B cell (primary cell): ENCODE results near the gene PCK2. TPM values are rescaled to one million over a fixed set of nuclear protein-coding genes. Genes with fewer than 3 reads are reported as not detected.
A peak's percentile ranks its signal among the peaks of the same experiment; 100 is the strongest.

Experiments used
- ATAC-seq: fragments of 200-7000 bp; cut with Tn5 transposase; one replicate; pipeline ENCODE4 v1.10.0; 2021; ENCODE audit warnings: low read depth, mild to moderate bottlenecking, moderate number of reproducible peaks, moderate library complexity
- CTCF ChIA-PET: fragments of 350-600 bp; sonication (Branson Sonifier 250); formaldehyde crosslinking; loops from one replicate; lab custom pipeline; 2021; ENCODE audit warnings: antibody characterized with exemption, inconsistent platforms; lab: Charles Lee
- POLR2A ChIA-PET: fragments of 350-600 bp; sonication (Branson Sonifier 250); formaldehyde crosslinking; loops from one replicate; lab custom pipeline; 2021; ENCODE audit warnings: antibody characterized with exemption; lab: Charles Lee
- DNase-seq: peaks from one replicate; pipeline ENCODE4 v3.0.0; 2013
- H2AFZ ChIP-seq: 2 replicates; pipeline ENCODE4 v1.6.1; 2012; ENCODE audit warnings: mild to moderate bottlenecking, low read depth, low read length; ENCODE audit not compliant: insufficient read depth, poor library complexity, severe bottlenecking
- H3K27ac ChIP-seq, 2 donors: 1 replicate in 1 of 2; 2 replicates in 1 of 2; pipeline ENCODE4 v1.5.1; 2012 to 2013; ENCODE audit warnings: low read length in 2 of 2, mild to moderate bottlenecking in 2 of 2, moderate library complexity in 1 of 2
- H3K27me3 ChIP-seq, 4 experiments: fragments of 200-600 bp in 1 of 4; sonication (generic) in 1 of 4; replicated peaks in 1 of 4; 1 replicate in 2 of 4; 2 replicates in 2 of 4; pipeline versions ENCODE4 v1.6.1 to v1.7.0; 2013 to 2016; ENCODE audit warnings: low read length in 3 of 4, mild to moderate bottlenecking in 2 of 4, mixed read lengths in 1 of 4, moderate library complexity in 1 of 4; ENCODE audit not compliant: insufficient read depth in 4 of 4, control insufficient read depth in 3 of 4; ENCODE audit errors: control extremely low read depth in 1 of 4
- H3K36me3 ChIP-seq, 2 experiments: replicated peaks in 1 of 2; 1 replicate in 1 of 2; 2 replicates in 1 of 2; pipeline versions ENCODE4 v1.6.1 to v1.7.1; 2013; ENCODE audit warnings: low read length in 1 of 2; ENCODE audit not compliant: insufficient read depth in 2 of 2, control insufficient read depth in 1 of 2; ENCODE audit errors: control extremely low read depth in 1 of 2, extremely low read depth in 1 of 2
- H3K4me1 ChIP-seq, 2 donors: fragments of 200-600 bp in 1 of 2; sonication (generic) in 1 of 2; 1 replicate in 1 of 2; 2 replicates in 1 of 2; pipeline versions ENCODE4 v1.5.1 to v1.6.1; 2013 to 2017; ENCODE audit warnings: low read length in 2 of 2; ENCODE audit not compliant: control insufficient read depth in 2 of 2, insufficient read depth in 2 of 2
- H3K4me2 ChIP-seq: replicated peaks from 2 replicates; pipeline ENCODE3; 2012; ENCODE audit warnings: mild to moderate bottlenecking, low read depth, low read length; ENCODE audit not compliant: poor library complexity, severe bottlenecking
- H3K4me3 ChIP-seq, 5 experiments: fragments of 200-600 bp in 1 of 5; sonication (generic) in 1 of 5; 1 replicate in 3 of 5; 2 replicates in 2 of 5; pipeline versions ENCODE4 v1.5.1 to v1.7.0; 2011 to 2016; ENCODE audit warnings: low read length in 4 of 5, mild to moderate bottlenecking in 4 of 5, low read depth in 2 of 5, control low read depth in 1 of 5, moderate library complexity in 1 of 5; ENCODE audit not compliant: insufficient read depth in 1 of 5; ENCODE audit errors: control extremely low read depth in 1 of 5, extremely low read depth in 1 of 5
- H3K79me2 ChIP-seq: fragments of 200-600 bp; sonication (generic); one replicate; pipeline ENCODE4 v1.6.0; 2016; ENCODE audit warnings: low read length; ENCODE audit not compliant: control insufficient read depth, insufficient read depth
- H3K9ac ChIP-seq: fragments of 200-600 bp; sonication (generic); 2 replicates; pipeline ENCODE4 v1.6.1; 2017; ENCODE audit warnings: mild to moderate bottlenecking, low read length, moderate library complexity
- H3K9me3 ChIP-seq, 3 donors: one replicate each; pipeline versions ENCODE4 v1.6.1 to v1.7.1; 2013; ENCODE audit warnings: low read length in 2 of 3; ENCODE audit not compliant: control insufficient read depth in 2 of 3, insufficient read depth in 1 of 3; ENCODE audit errors: control extremely low read depth in 1 of 3
- H4K20me1 ChIP-seq: 2 replicates; pipeline ENCODE4 v1.6.0; 2012; ENCODE audit warnings: mild to moderate bottlenecking, low read length; ENCODE audit not compliant: insufficient read depth, control insufficient read depth, poor library complexity, severe bottlenecking
- H3K27ac Mint-ChIP-seq: one replicate; pipeline ENCODE4 v1.8.0; 2021; ENCODE audit warnings: mixed read lengths
- H3K27me3 Mint-ChIP-seq: one replicate; pipeline ENCODE4 v1.8.0; 2021; ENCODE audit warnings: mixed read lengths
- H3K4me1 Mint-ChIP-seq: one replicate; pipeline ENCODE4 v1.8.0; 2021; ENCODE audit warnings: mixed read lengths
- H3K4me3 Mint-ChIP-seq: one replicate; pipeline ENCODE4 v1.8.0; 2021; ENCODE audit warnings: mixed read lengths
- H3K9me3 Mint-ChIP-seq: one replicate; pipeline ENCODE4 v1.8.0; 2022; ENCODE audit warnings: mixed read lengths; ENCODE audit not compliant: insufficient read depth
- CTCF ChIP-seq: fragments of 200-600 bp; IDR thresholded peaks from one replicate; pipeline ENCODE4 v1.8.0; 2022; ENCODE audit warnings: antibody characterized with exemption, mild to moderate bottlenecking
- EZH2 ChIP-seq: IDR thresholded peaks from 2 replicates; pipeline ENCODE4 v1.6.1; 2012; ENCODE audit warnings: borderline replicate concordance, low read depth, mild to moderate bottlenecking, moderate library complexity, low read length; ENCODE audit not compliant: insufficient read depth, poor library complexity, severe bottlenecking
- WGBS: methylation state at CpG from one replicate; pipeline ENCODE4 v1.1.5; 2013; ENCODE audit warnings: missing lambda C conversion rate; ENCODE audit not compliant: insufficient coverage; 5-methylcytosine and 5-hydroxymethylcytosine counted together
- intact Hi-C: fragments of 100-400 bp; cut with micrococcal nuclease; formaldehyde crosslinking; loops from one replicate; pipeline ENCODE4 v1.10.0; 2022
- polyA plus RNA-seq: library from polyadenylated mRNA; depleted of rRNA; stranded (reverse); fragments of >200 nt; gene quantifications from 2 replicates; pipeline ENCODE4 v1.2.3, GENCODE V29; 2012
- total RNA-seq, 2 donors: library from RNA; stranded (reverse); fragments of 120-200 nt in 1 of 2; gene quantifications; 1 replicate in 1 of 2; 2 replicates in 1 of 2; pipeline versions ENCODE4 v1.2.3 to v1.2.4, GENCODE V29; 2013 to 2022

PCK2 gene
- total and polyA plus RNA-seq, 2 donors (not counting 1 experiment from before 2014, with no cell fraction given): 40.4 to 58.4 TPM

- Histone ChIP-seq H3K4me1 (peaks cover 18 to 21% of the 10 kb centered on the region in 2 donors), H3K79me2 (peaks cover 9% of the 10 kb centered on the region), H3K36me3 (no peaks in the 10 kb centered on the region), H3K4me2 (peak overlapping the region; percentile 92), H3K4me3 (peak overlapping the region in 4 of 5 experiments; percentile 56 to 78 (median 70)), H3K9me3 (no peaks in the 10 kb centered on the region), H2AFZ (peak overlapping the region; percentile 77), H3K27ac (peak overlapping the region; percentile 75 to 77), H3K27me3 (no peaks in the 10 kb centered on the region), H4K20me1 (no peaks in the 10 kb centered on the region), H3K9ac (peak overlapping the region; percentile 68)
- Mint-ChIP-seq H3K4me1 (peaks cover 26% of the 10 kb centered on the region), H3K4me3 (peak overlapping the region; percentile 82), H3K9me3 (no peaks in the 10 kb centered on the region), H3K27ac (peak overlapping the region; percentile 91), H3K27me3 (no peaks in the 10 kb centered on the region)
- intact Hi-C loops: loop anchor here (1.0 to 2.0 kb wide), 5 partner anchors 13 to 66 kb away; partner anchors contain the start of genes CARMIL3, DCAF11, NRL and PCK2
- ChIA-PET POLR2A (interaction anchor here (0.6 to 2.6 kb wide), 8 partner anchors 9 to 114 kb away, joined by 3 to 22 read pairs (median 8); partner anchors contain the start of genes CARMIL3, DCAF11, EMC9 and NRL), CTCF (interaction anchor here (0.6 to 8.0 kb wide), 8 partner anchors 11 to 550 kb away, joined by 3 to 96 read pairs (median 5); partner anchors contain the start of genes DCAF11, IRF9, PCK2 and TINF2)
- WGBS: 15% methylated on average over 19 of the region's 26 CpGs
- ATAC-seq (no peak), DNase-seq (no peak)
- TF ChIP-seq CTCF: no peak
- TF ChIP-seq EZH2: no peak
Observed at GRCh38 chr14:24081739-24082211, 12.3 kb upstream of the PCK2 start.

GRCh38 chr14:24082411-24083080, 11.6 kb upstream of the PCK2 start:
- POLR2A ChIA-PET: interaction anchor here (0.5 to 2.3 kb wide), 8 partner anchors 11 to 87 kb away, joined by 3 to 22 read pairs (median 4); partner anchors contain the start of genes CARMIL3, CPNE6, DCAF11 and NRL

More at GRCh38 chr14:24082411-24083080, 11.6 kb upstream of the PCK2 start:
- intact Hi-C loops: no loop called here
- H3K9ac ChIP-seq: no peak overlapping the region
- H3K27ac ChIP-seq: no peak overlapping the region
- no peaks in the 10 kb centered on the region for H3K27me3 ChIP-seq
- no peaks in the 10 kb centered on the region for H3K9me3 Mint-ChIP-seq
- no peak for ATAC-seq
- H3K4me2 ChIP-seq: no peak overlapping the region
- peaks cover 3% of the 10 kb centered on the region for H3K79me2 ChIP-seq
- peaks cover 18 to 21% of the 10 kb centered on the region in 2 donors for H3K4me1 ChIP-seq
- peak overlapping the region; percentile 91 for H3K27ac Mint-ChIP-seq
- peak overlapping the region; percentile 82 for H3K4me3 Mint-ChIP-seq
- DNase-seq: no peak
- no peak overlapping the region for H3K4me3 ChIP-seq
- CTCF ChIA-PET: interaction anchor here (1.1 to 8.0 kb wide), 4 partner anchors 11 to 78 kb away, joined by 5 to 96 read pairs (median 56); partner anchors contain the start of genes IRF9 and PCK2
- no peaks in the 10 kb centered on the region for H3K27me3 Mint-ChIP-seq
- 100% methylated on average over 1 of the region's 5 CpGs for WGBS
- TF ChIP-seq EZH2: no peak
- TF ChIP-seq CTCF: no peak
- H2AFZ ChIP-seq: no peak overlapping the region
- no peaks in the 10 kb centered on the region for H3K36me3 ChIP-seq
- H4K20me1 ChIP-seq: no peaks in the 10 kb centered on the region
- no peaks in the 10 kb centered on the region for H3K9me3 ChIP-seq
- H3K4me1 Mint-ChIP-seq: peaks cover 23% of the 10 kb centered on the region
